Caco-2 (cell line): ENCODE data around the gene RHBDL3. TPM values are rescaled to one million over a fixed set of nuclear protein-coding genes. Genes with fewer than 3 reads are reported as not detected.

Experiments
- Bru-seq: library from RNA; stranded (reverse); fragments of 400-500 nt; gene quantifications from one replicate; lab custom pipeline; 2021; lab: Mats Ljungman, UMichigan
- BruChase-seq, 2 experiments: library from RNA; stranded (reverse); fragments of 400-500 nt; gene quantifications; one replicate each; lab custom pipeline; 2021; lab: Mats Ljungman, UMichigan
- BruUV-seq: library from RNA; stranded (reverse); fragments of 400-500 nt; replicated peaks from 2 replicates; lab custom pipeline; 2021; lab: Mats Ljungman, UMichigan
- CTCF ChIA-PET: fragments of 300-600 bp; sonication (Branson Sonifier 250); formaldehyde crosslinking; loops from one replicate; lab custom pipeline; 2022; ENCODE audit warnings: antibody characterized with exemption; lab: Charles Lee
- POLR2A ChIA-PET: fragments of 300-600 bp; sonication (Branson Sonifier 250); formaldehyde crosslinking; loops from one replicate; lab custom pipeline; 2022; ENCODE audit warnings: antibody characterized with exemption; lab: Charles Lee
- DNase-seq, 2 experiments: peaks; one replicate each; pipeline versions ENCODE4 v3.0.0 to v3.0.0-alpha.2; 2020 to 2022
- H3K27me3 ChIP-seq: replicated peaks from 2 replicates; pipeline ENCODE4 v1.6.0; 2011; ENCODE audit warnings: low read length; ENCODE audit not compliant: control insufficient read depth, insufficient read depth
- H3K36me3 ChIP-seq: 2 replicates; pipeline ENCODE4 v1.5.1; 2011; ENCODE audit warnings: low read length; ENCODE audit not compliant: control insufficient read depth, insufficient read depth
- H3K4me1 ChIP-seq: fragments of 250-450 bp; sonication (Bioruptor Pico); 2 replicates; pipeline ENCODE4 v1.5.1; 2020; ENCODE audit warnings: mild to moderate bottlenecking
- H3K4me3 ChIP-seq: 2 replicates; pipeline ENCODE4 v1.5.1; 2011; ENCODE audit warnings: low read depth, mild to moderate bottlenecking, control low read depth, low read length
- H3K9me3 ChIP-seq: fragments of 250-450 bp; sonication (Bioruptor Pico); 2 replicates; pipeline ENCODE4 v1.5.1; 2020; ENCODE audit warnings: mild to moderate bottlenecking, moderate library complexity
- H3K27ac Mint-ChIP-seq: one replicate; pipeline ENCODE4 v1.8.0; 2022; ENCODE audit warnings: mixed read lengths; ENCODE audit not compliant: unreplicated experiment
- H3K27me3 Mint-ChIP-seq: one replicate; pipeline ENCODE4 v1.8.0; 2022; ENCODE audit warnings: mixed read lengths; ENCODE audit not compliant: insufficient read depth, unreplicated experiment
- H3K36me3 Mint-ChIP-seq: one replicate; pipeline ENCODE4 v1.8.0; 2022; ENCODE audit warnings: mild to moderate bottlenecking, mixed read lengths; ENCODE audit not compliant: insufficient read depth, unreplicated experiment
- H3K4me1 Mint-ChIP-seq: one replicate; pipeline ENCODE4 v1.8.0; 2022; ENCODE audit warnings: low read depth, mixed read lengths; ENCODE audit not compliant: unreplicated experiment
- H3K4me3 Mint-ChIP-seq: one replicate; pipeline ENCODE4 v1.8.0; 2022; ENCODE audit warnings: mild to moderate bottlenecking, moderate library complexity, mixed read lengths; ENCODE audit not compliant: unreplicated experiment
- H3K9me3 Mint-ChIP-seq: one replicate; pipeline ENCODE4 v1.8.0; 2022; ENCODE audit warnings: mixed read lengths; ENCODE audit not compliant: unreplicated experiment
- CTCF ChIP-seq, 2 experiments: fragments of 200-600 bp in 1 of 2; IDR thresholded peaks; 1 replicate in 1 of 2; 2 replicates in 1 of 2; pipeline versions ENCODE4 v1.5.1 to v1.8.0; 2011 to 2022; ENCODE audit warnings: antibody characterized with exemption in 1 of 2, control low read depth in 1 of 2, inconsistent platforms in 1 of 2, low read depth in 1 of 2, low read length in 1 of 2, mild to moderate bottlenecking in 1 of 2, moderate library complexity in 1 of 2; ENCODE audit not compliant: insufficient read depth in 1 of 2, severe bottlenecking in 1 of 2, unreplicated experiment in 1 of 2
- intact Hi-C: fragments of 100-400 bp; cut with micrococcal nuclease; formaldehyde crosslinking; loops from one replicate; pipeline ENCODE4 v1.10.0; 2022; ENCODE audit not compliant: unreplicated experiment
- long read RNA-seq: library from polyadenylated mRNA; stranded (forward); transcript quantifications from one replicate; pipeline ENCODE4 v2.0.0, GENCODE V29; 2022
- total RNA-seq: library from RNA; stranded (reverse); gene quantifications from 2 replicates; pipeline ENCODE4 v1.2.3, GENCODE V29; 2022

The RHBDL3 gene, protein sequence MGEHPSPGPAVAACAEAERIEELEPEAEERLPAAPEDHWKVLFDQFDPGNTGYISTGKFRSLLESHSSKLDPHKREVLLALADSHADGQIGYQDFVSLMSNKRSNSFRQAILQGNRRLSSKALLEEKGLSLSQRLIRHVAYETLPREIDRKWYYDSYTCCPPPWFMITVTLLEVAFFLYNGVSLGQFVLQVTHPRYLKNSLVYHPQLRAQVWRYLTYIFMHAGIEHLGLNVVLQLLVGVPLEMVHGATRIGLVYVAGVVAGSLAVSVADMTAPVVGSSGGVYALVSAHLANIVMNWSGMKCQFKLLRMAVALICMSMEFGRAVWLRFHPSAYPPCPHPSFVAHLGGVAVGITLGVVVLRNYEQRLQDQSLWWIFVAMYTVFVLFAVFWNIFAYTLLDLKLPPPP
- total RNA-seq (0.09 TPM in 1 of 2 replicates, not detected in the other), Bru-seq, nascent RNA (percentile 13 among the genes with signal in this experiment), BruChase-seq, experiment 1, labeled RNA remaining after a 2-hour chase (percentile 19 among the genes with signal in this experiment), BruChase-seq, experiment 2, labeled RNA remaining after a 6-hour chase (percentile 18 among the genes with signal in this experiment)
- long read RNA-seq, result 0 reads

GRCh38 chr17:32265192-32265923 is at the start of gene RHBDL3:
RHBDL3 (plus strand) TSS chr17:32265832; CDS start chr17:32266190, 358 bp downstream.
- no TSS peak for BruUV-seq
- no peak within 1 kb of the TSS for H3K27ac Mint-ChIP-seq
- ChIA-PET CTCF (no interaction called here), POLR2A (no interaction called here)
- H3K36me3 ChIP-seq, result no peaks in the 10 kb centered on the region
- H3K4me3 ChIP-seq, result peak within 1 kb of the TSS; percentile 48
- H3K27me3 Mint-ChIP-seq, result peaks cover 32% of the 10 kb centered on the region
- TF ChIP-seq CTCF (IDR thresholded peaks at IDR 0.05; ENCODE audit: insufficient read depth in 1 of 2, low read depth in 1 of 2, low read length in 1 of 2, severe bottlenecking in 1 of 2, unreplicated experiment in 1 of 2), result no peak
- H3K27me3 ChIP-seq, result peaks cover 6% of the 10 kb centered on the region
- intact Hi-C loops, result loop anchor here (5.0 kb wide), 1 partner anchor 52 kb away; no protein-coding TSS in a partner anchor
- H3K36me3 Mint-ChIP-seq, result no peaks in the 10 kb centered on the region
- H3K9me3 Mint-ChIP-seq, result no peaks in the 10 kb centered on the region
- peaks cover 7% of the 10 kb centered on the region for H3K4me1 Mint-ChIP-seq
- no peaks in the 10 kb centered on the region for H3K9me3 ChIP-seq
- peak within 1 kb of the TSS; percentile 71 for H3K4me3 Mint-ChIP-seq
- DNase-seq, result peak in 1 of 2 experiments; percentile 27
- H3K4me1 ChIP-seq, result peaks cover 4% of the 10 kb centered on the region; the same call in 1 of the 2 replicates

DNA sequence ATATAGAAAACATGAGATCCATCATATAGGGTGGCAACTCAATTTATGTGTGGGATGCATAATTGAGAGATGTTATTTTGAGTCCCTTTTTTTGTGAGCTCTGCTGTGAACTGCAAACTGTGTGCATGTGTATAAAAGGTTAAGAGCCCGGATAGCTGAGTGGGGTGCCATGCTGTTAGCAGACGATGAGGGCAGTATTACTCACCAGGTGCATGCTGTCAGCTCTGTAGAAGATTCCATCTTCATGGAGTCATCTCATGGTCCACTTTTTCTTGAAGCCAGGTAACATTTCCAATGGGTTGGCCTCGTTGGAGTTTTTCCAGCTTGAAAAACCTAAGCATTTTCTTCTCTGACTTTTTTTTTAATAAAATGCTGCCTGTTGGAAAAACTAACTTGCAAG is 43.0 kb upstream of the RHBDL3 start:
- BruUV-seq, result no TSS peak
- ChIA-PET CTCF (interaction anchor here (0.6 kb wide), 1 partner anchor 11 kb away, joined by 8 read pairs; no protein-coding TSS in a partner anchor), POLR2A (interaction anchor here (0.6 kb wide), 1 partner anchor 128 kb away, joined by 5 read pairs; no protein-coding TSS in a partner anchor)
- Histone ChIP-seq H3K4me3 (no peak overlapping the region), H3K9me3 (no peaks in the 10 kb centered on the region), H3K36me3 (no peaks in the 10 kb centered on the region), H3K4me1 (no peaks in the 10 kb centered on the region), H3K27me3 (no peaks in the 10 kb centered on the region)
- Mint-ChIP-seq H3K4me3 (no peak overlapping the region), H3K9me3 (no peaks in the 10 kb centered on the region), H3K36me3 (no peaks in the 10 kb centered on the region), H3K27me3 (no peaks in the 10 kb centered on the region), H3K27ac (no peak overlapping the region), H3K4me1 (no peaks in the 10 kb centered on the region)
- no peak for DNase-seq
- no peak for TF ChIP-seq CTCF (IDR thresholded peaks at IDR 0.05; ENCODE audit: insufficient read depth in 1 of 2, low read depth in 1 of 2, low read length in 1 of 2, severe bottlenecking in 1 of 2, unreplicated experiment in 1 of 2)
- intact Hi-C loops, result no loop called here

DNA sequence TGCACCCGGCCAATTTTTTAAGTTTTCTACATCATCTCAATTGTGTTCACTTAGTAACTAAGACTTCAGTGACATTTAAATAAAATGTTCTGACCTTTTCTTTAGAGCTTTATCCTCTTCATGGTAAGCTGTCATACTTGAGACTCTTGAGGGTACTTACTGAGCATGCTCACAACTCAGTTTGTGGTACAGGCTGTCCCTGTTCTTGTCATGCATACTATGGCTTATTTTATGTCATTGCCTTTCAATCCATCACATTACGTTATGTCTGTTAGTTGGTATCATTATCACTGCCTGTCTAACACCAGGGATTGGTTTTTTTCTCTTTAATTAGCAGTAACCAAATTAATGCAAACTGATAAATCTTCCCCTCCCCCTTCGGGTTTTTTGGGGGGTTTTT is 41.9 kb upstream of the RHBDL3 start:
- Mint-ChIP-seq H3K36me3 (no peaks in the 10 kb centered on the region), H3K27me3 (no peaks in the 10 kb centered on the region), H3K4me1 (no peaks in the 10 kb centered on the region), H3K9me3 (no peaks in the 10 kb centered on the region), H3K4me3 (no peak overlapping the region), H3K27ac (no peak overlapping the region)
- Histone ChIP-seq H3K4me3 (no peak overlapping the region), H3K9me3 (no peaks in the 10 kb centered on the region), H3K4me1 (no peaks in the 10 kb centered on the region), H3K27me3 (no peaks in the 10 kb centered on the region), H3K36me3 (no peaks in the 10 kb centered on the region)
- ChIA-PET CTCF (no interaction called here), POLR2A (interaction anchor here (0.7 kb wide), 1 partner anchor 1917 kb away, joined by 5 read pairs; no protein-coding TSS in a partner anchor)
- no peak for TF ChIP-seq CTCF (IDR thresholded peaks at IDR 0.05; ENCODE audit: insufficient read depth in 1 of 2, low read depth in 1 of 2, low read length in 1 of 2, severe bottlenecking in 1 of 2, unreplicated experiment in 1 of 2)
- DNase-seq, result no peak
- BruUV-seq, result no TSS peak
- intact Hi-C loops, result no loop called here
